Smooth muscle cell (in vitro differentiated cells): ENCODE data around the gene CFAP210. TPM values are rescaled to one million over a fixed set of nuclear protein-coding genes. Genes with fewer than 3 reads are reported as not detected.

Source experiments
- DNase-seq: peaks from one replicate; lab custom pipeline; 2025; ENCODE audit not compliant: unreplicated experiment; lab: John Stamatoyannopoulos, UW
- H2AFZ ChIP-seq: fragments of 200-600 bp; sonication (generic); 2 replicates; pipeline ENCODE4 v1.6.0; 2016; ENCODE audit warnings: antibody characterized with exemption, low read depth, mild to moderate bottlenecking
- H3F3A ChIP-seq: fragments of 200-600 bp; sonication (generic); 2 replicates; pipeline ENCODE4 v1.6.0; 2017; ENCODE audit warnings: antibody characterized with exemption, low read depth
- H3K27ac ChIP-seq: fragments of 200-600 bp; sonication (generic); 2 replicates; pipeline ENCODE4 v1.5.1; 2016; ENCODE audit warnings: low read depth, mild to moderate bottlenecking
- H3K27me3 ChIP-seq: fragments of 200-600 bp; sonication (generic); 2 replicates; pipeline ENCODE4 v1.6.1; 2016; ENCODE audit warnings: low read depth, mild to moderate bottlenecking
- H3K36me3 ChIP-seq: fragments of 200-600 bp; sonication (generic); 2 replicates; pipeline ENCODE4 v1.5.1; 2016; ENCODE audit warnings: low read depth
- H3K4me1 ChIP-seq: fragments of 200-600 bp; sonication (generic); 2 replicates; pipeline ENCODE4 v1.5.1; 2016; ENCODE audit warnings: low read depth
- H3K4me2 ChIP-seq: fragments of 200-600 bp; sonication (generic); 2 replicates; pipeline ENCODE4 v1.6.0; 2016; ENCODE audit warnings: mild to moderate bottlenecking
- H3K4me3 ChIP-seq: fragments of 200-600 bp; sonication (generic); 2 replicates; pipeline ENCODE4 v1.5.1; 2016; ENCODE audit warnings: mild to moderate bottlenecking
- H3K79me2 ChIP-seq: fragments of 200-600 bp; sonication (generic); 2 replicates; pipeline ENCODE4 v1.6.0; 2016; ENCODE audit warnings: low read depth, mild to moderate bottlenecking
- H3K9ac ChIP-seq: fragments of 200-600 bp; sonication (generic); 2 replicates; pipeline ENCODE4 v1.6.0; 2016; ENCODE audit warnings: low read depth
- H3K9me3 ChIP-seq: fragments of 200-600 bp; sonication (generic); replicated peaks from 2 replicates; pipeline ENCODE4 v1.5.1; 2016; ENCODE audit warnings: low read depth
- H4K20me1 ChIP-seq: fragments of 200-600 bp; sonication (generic); 2 replicates; pipeline ENCODE4 v1.6.0; 2016; ENCODE audit warnings: low read depth
- WGBS: methylation state at CpG from one replicate; pipeline ENCODE4 v1.1.7; 2016; ENCODE audit warnings: low lambda C conversion rate; 5-methylcytosine and 5-hydroxymethylcytosine counted together
- polyA plus RNA-seq: library from polyadenylated mRNA; unstranded; fragments of >200 nt; fragmentation: Nextera tagmentation; extraction: Ambion mirVana; gene quantifications from 2 replicates; pipeline ENCODE4 v1.2.1, GENCODE V29; 2016
- total RNA-seq: library from RNA; depleted of rRNA; stranded (reverse); fragments of >200 nt; gene quantifications from 2 replicates; pipeline ENCODE4 v1.2.3, GENCODE V29; 2014
- TF ChIP-seq, protein P1 (sequence below): fragments of 200-600 bp; sonication (generic); IDR thresholded peaks from 2 replicates; pipeline ENCODE4 v1.5.1; 2017; ENCODE audit warnings: borderline replicate concordance, mild to moderate bottlenecking, antibody characterized with exemption; ENCODE audit not compliant: insufficient read depth, poor library complexity, severe bottlenecking

CFAP210 gene
- total and polyA plus RNA-seq, 2 experiments from 2014 or later = 0.13 TPM; not detected in 1

DNA sequence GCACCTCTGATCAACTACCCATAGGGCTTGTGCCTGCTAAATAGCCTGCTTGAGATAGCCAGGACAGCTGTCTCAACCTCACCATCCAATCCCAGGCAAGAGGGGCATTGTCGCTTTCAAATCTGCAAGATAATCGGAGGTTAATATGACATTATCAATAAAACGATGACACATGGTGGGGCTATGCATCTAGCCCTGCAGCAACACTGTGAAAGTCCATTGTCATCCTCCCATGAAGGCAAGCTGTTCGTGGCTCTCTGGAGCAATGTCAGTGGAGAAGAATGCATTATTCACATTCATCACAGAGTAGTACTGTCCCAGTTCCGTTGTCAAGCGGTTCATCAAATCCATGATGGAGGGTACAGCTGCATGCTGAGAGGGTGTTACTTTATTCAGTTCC, 20.5 kb upstream of the CFAP210 start:
- H3K36me3 ChIP-seq = no peaks in the 10 kb centered on the region
- no peak overlapping the region for H2AFZ ChIP-seq
- no peak overlapping the region for H3K27ac ChIP-seq
- no peaks in the 10 kb centered on the region for H3K79me2 ChIP-seq
- H3K4me1 ChIP-seq = no peaks in the 10 kb centered on the region
- H3K9ac ChIP-seq = no peak overlapping the region
- no peaks in the 10 kb centered on the region for H3K27me3 ChIP-seq
- H3K4me2 ChIP-seq = no peak overlapping the region
- H3K4me3 ChIP-seq = no peak overlapping the region
- no peak for DNase-seq
- TF ChIP-seq, protein P1, sequence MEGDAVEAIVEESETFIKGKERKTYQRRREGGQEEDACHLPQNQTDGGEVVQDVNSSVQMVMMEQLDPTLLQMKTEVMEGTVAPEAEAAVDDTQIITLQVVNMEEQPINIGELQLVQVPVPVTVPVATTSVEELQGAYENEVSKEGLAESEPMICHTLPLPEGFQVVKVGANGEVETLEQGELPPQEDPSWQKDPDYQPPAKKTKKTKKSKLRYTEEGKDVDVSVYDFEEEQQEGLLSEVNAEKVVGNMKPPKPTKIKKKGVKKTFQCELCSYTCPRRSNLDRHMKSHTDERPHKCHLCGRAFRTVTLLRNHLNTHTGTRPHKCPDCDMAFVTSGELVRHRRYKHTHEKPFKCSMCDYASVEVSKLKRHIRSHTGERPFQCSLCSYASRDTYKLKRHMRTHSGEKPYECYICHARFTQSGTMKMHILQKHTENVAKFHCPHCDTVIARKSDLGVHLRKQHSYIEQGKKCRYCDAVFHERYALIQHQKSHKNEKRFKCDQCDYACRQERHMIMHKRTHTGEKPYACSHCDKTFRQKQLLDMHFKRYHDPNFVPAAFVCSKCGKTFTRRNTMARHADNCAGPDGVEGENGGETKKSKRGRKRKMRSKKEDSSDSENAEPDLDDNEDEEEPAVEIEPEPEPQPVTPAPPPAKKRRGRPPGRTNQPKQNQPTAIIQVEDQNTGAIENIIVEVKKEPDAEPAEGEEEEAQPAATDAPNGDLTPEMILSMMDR = no peak
- H3F3A ChIP-seq = no peaks in the 10 kb centered on the region
- 85% methylated on average over 6 of the region's 6 CpGs for WGBS
- no peaks in the 10 kb centered on the region for H3K9me3 ChIP-seq
- no peaks in the 10 kb centered on the region for H4K20me1 ChIP-seq

DNA sequence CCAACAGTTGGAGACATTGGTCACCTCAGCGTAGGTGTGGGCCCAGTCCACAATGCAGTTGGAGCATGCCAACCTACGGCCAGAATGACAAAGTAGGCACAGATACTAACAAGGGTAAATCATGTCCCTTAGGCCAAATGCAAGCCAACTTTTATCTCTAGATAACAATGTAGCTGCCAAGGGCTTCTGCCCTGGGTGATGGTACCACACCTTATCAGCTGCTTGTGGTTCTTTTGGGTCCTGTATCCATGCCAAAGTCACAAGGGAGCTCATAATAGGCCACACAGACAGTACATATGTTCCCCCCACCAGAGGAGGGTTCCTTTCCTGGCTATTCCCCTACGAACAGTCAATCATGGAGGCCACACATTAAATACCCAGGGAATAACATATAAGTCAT, 19.1 kb upstream of the CFAP210 start:
- no peaks in the 10 kb centered on the region for H4K20me1 ChIP-seq
- H3F3A ChIP-seq = no peaks in the 10 kb centered on the region
- H3K79me2 ChIP-seq = no peaks in the 10 kb centered on the region
- no peak for DNase-seq
- no peaks in the 10 kb centered on the region for H3K4me1 ChIP-seq
- H2AFZ ChIP-seq = no peak overlapping the region
- H3K4me3 ChIP-seq = no peak overlapping the region
- WGBS = 94% methylated on average over 3 of the region's 3 CpGs
- H3K9me3 ChIP-seq = no peaks in the 10 kb centered on the region
- TF ChIP-seq, protein P1 = no peak
- no peak overlapping the region for H3K4me2 ChIP-seq
- H3K27me3 ChIP-seq = no peaks in the 10 kb centered on the region
- no peak overlapping the region for H3K9ac ChIP-seq
- no peak overlapping the region for H3K27ac ChIP-seq
- H3K36me3 ChIP-seq = no peaks in the 10 kb centered on the region

DNA sequence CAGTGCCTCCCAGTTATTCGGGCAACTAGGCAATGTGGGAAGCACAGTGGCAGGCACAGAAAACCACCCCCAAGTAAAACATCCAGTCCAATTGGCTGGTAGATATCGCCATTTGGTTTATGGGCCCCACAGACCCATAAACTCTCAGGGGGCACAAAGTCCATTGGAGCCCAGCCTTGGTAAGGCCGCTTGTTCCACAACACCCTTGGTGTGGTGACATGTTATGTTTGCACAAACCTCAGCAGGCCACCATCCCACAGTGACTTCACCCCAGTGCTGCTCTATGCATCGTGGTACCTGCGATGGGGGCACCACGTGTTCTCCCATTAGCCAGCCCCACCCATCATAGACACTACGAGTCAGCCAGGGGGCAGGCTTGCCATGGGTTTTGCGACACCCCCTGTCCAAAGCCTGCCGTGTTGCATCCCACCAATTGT, 18.6 kb upstream of the CFAP210 start:
- TF ChIP-seq, protein P1 = no peak
- Histone ChIP-seq H3F3A (no peaks in the 10 kb centered on the region), H3K27ac (no peak overlapping the region), H3K9ac (no peak overlapping the region), H3K4me2 (no peak overlapping the region), H3K27me3 (no peaks in the 10 kb centered on the region), H4K20me1 (no peaks in the 10 kb centered on the region), H3K9me3 (no peaks in the 10 kb centered on the region), H3K79me2 (no peaks in the 10 kb centered on the region), H3K4me3 (no peak overlapping the region), H3K4me1 (no peaks in the 10 kb centered on the region), H3K36me3 (no peaks in the 10 kb centered on the region), H2AFZ (no peak overlapping the region)
- 95% methylated on average over 9 of the region's 9 CpGs for WGBS
- DNase-seq = no peak

DNA sequence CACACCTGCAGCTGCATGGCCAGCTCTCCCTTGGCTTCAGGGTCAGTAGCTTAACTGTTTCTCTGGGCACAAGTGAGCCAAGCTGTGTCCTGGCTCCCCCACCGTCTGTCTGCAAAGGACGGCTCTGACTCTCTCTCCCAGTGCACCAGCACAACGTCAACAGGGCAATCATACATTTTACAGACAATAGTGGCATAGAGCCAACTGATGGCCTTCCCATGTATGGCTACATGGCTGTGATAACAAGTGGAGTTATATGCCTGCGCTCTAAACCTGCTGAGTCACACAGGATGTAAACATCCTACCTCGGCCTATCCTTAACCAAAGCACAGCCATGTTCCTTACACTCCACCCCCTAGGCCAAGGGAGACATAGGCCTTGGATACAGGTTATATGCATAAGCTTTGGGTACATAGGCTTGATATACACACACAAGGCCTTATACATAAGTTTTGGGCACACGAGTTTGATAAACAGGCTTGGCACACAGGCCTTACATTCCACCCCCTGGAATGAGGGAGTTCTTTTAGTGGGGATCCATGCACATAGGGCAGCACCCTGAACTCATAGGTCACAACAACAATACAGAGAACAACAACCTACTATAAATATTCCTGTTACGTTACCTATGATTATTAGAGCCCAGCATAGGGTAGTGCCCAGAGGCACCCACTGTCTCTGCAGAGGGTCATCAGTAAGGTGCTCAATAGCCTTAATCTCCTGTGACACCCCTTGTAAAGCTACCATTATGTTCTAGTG, 17.7 kb upstream of the CFAP210 start:
- 95% methylated on average over 7 of the region's 7 CpGs for WGBS
- no peaks in the 10 kb centered on the region for H4K20me1 ChIP-seq
- no peak overlapping the region for H3K4me2 ChIP-seq
- H3F3A ChIP-seq = no peaks in the 10 kb centered on the region
- H2AFZ ChIP-seq = no peak overlapping the region
- no peak for DNase-seq
- no peaks in the 10 kb centered on the region for H3K36me3 ChIP-seq
- H3K4me3 ChIP-seq = no peak overlapping the region
- H3K9me3 ChIP-seq = no peaks in the 10 kb centered on the region
- no peaks in the 10 kb centered on the region for H3K79me2 ChIP-seq
- H3K27ac ChIP-seq = no peak overlapping the region
- TF ChIP-seq, protein P1 = no peak
- no peak overlapping the region for H3K9ac ChIP-seq
- H3K27me3 ChIP-seq = no peaks in the 10 kb centered on the region
- H3K4me1 ChIP-seq = no peaks in the 10 kb centered on the region
